Measurements from ENCODE around the gene CEP128.

Gene CEP128

DNA sequence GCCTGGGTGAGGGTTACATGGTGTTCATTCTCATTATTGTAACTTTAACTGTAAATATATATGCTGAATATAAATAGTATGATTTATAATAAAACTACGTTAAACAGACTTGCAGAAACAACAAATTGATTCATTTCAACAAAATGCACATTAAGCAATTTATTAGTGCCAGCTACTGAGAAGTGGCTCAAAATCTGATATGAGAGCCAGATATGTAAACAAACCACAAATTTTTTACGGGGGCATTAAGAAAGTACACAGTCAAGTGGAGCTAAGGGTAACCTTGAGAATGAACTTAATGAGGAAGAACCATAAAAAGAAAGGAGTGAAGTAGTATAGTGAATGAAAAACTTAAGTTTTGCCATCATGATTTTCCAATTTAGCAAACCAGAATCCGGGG lies 40.3 kb downstream of the CEP128 start:
- DNase-seq (ENCODE audit: low read depth): no peak

DNA sequence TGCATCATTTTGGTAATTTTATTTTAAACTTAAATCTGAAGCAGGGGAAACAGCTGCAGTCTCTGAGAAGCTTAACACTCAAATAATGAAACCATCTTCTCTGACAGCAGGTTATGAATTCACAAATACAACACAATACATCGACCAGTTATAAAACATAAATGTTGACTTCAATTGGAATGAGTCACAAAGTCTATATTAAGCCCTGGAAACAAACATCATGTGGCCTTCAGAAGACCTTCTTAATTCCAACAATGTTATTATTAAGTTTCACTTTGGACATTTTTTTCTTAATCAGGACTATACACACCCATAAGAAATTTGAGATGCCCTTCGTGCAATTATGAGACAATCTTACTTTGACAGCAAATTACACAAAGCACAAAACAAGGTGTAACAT lies 68.9 kb downstream of the CEP128 start:
- DNase-seq (ENCODE audit: low read depth): no peak

DNA sequence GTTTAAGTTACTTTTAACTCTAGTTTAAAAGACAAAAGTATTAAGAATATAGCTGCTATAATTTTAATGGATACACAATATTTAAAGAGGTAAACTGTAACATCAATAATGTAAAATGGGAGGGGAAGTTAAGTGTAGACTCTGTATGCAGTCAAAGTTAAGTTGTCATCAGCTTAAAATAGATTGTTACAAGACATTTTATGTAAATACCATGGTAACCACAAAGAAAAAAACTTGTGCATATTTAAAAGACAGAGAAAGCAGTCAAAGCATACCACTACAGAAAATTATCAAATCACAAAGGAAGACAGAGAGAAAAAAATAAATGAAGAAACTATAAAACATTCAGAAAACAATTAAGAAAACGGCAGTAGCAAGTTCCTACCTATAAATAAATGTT lies 73.3 kb downstream of the CEP128 start:
- DNase-seq (ENCODE audit: low read depth): no peak

DNA sequence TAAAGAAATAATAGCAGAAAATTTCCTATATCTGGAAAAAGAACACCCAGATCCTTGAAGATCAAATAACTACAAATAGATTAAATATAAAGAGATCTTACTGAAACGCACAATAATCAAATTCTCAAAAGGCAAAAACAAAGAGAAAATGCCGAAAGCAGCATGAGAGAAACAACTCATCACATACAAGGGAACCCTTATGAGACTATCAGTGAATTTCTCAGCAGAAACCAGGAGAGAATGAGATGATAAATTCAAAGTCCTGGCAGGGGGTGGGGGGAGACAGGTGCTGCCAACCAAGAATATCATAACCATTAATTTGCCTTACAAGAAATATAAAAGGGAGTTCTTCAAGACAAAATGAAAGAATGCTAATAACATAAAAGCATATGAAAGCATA lies 73.7 kb downstream of the CEP128 start:
- no peak for DNase-seq (ENCODE audit: low read depth)

DNA sequence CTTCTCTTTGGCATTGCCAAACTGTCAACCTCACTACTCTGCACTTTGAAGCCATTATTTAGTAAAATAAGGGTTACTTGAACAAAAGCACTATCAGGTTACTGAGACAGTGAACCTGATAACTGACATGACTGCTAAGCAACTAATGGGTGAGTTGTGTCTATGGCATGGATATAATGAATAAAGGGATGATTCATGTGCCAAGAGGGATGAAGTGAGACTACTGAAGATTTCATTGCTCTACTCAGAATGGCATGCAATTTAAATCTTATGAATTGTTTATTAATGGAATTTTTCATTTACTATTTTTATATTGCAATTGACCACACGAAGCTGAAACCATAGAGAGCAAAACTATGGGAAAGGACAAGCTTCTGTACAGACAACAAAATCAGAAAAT lies 74.4 kb downstream of the CEP128 start:
- peak; percentile 15 for DNase-seq (ENCODE audit: low read depth)

DNA sequence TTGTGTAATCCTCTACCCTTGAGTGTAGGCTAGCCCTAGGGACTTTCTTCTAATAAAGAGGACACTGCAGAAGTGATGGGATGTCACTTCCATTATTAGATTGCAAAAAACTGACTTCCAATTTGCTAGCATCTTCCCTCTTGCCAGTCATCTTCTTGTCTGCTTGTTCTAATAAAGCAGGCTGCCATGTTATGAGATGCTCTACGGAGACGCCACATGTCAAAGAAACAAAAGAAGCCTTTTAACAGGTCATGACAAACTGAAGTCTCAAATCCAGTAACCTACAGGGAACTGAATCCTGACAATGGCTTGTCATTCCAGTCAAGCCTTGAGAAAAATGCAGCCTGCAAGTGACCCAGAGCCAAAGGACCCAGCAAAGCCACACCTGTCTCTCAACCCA lies 76.0 kb downstream of the CEP128 start:
- DNase-seq (ENCODE audit: low read depth): no peak

DNA sequence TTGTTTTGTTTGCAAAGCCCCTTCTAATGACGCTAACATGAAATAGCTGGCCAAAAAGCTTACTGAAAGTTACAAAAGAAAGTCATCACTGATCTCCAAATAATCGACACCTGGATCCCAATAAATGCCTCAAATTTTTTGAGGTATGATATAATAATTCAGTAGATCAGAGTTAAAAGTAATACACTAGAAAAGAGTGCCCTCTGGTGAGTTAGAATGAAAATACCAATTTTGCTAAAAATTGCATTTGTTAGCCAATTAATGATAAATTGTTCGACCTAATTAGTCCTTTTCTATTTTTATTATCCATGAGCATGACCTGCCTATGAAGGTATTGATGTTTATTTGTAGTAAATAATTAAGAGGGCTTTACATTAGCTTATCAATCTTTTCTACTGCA lies 78.6 kb downstream of the CEP128 start:
- no peak for DNase-seq (ENCODE audit: low read depth)

DNA sequence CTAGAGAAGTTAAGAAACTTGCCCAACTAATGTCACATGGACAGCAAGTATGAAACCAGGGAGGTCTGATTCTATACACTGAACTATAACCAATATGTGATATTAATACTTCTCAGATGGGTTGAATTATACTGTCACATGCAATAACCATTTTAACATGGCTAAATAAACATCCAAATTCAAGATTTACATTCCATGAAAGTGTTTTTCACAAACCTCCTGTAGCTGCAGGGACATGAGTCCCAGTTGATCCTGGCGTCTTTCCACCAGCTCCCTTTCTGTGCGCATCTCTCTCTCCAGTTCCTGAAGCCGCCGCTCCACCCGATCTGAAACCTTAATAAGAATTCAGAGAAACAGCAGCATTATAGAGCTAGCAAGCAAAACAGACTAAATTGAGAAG lies 79.0 kb downstream of the CEP128 start:
- no peak for DNase-seq (ENCODE audit: low read depth)

DNA sequence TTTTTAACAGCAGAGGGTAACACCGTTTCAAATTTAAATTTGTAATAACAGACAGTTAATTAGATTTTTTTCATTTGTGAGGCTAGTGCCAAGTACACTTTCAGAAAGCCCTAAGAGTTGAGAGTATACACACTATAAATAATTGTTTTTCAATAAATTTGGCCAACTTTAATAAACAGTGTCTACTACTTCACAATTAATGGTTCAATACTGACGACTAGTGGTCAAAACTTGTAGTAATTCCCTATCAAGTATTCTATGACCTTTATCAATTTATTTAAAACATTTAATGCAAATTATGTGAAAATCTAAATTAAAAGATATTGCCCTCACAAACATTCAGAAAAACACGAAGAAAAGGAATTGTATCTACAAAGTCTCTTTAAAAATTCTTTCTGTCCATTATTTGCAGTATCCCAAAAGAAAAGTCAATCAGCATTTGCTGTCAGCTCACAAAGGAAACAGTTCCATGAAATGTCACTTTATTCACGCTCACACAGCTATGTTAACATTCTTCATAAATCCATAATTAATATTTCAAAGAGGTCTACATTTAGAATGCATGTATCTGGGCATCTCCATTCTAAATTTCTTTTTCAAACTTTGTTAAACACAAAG lies 91.2 kb downstream of the CEP128 start:
- DNase-seq (ENCODE audit: low read depth): peak; percentile 20

DNA sequence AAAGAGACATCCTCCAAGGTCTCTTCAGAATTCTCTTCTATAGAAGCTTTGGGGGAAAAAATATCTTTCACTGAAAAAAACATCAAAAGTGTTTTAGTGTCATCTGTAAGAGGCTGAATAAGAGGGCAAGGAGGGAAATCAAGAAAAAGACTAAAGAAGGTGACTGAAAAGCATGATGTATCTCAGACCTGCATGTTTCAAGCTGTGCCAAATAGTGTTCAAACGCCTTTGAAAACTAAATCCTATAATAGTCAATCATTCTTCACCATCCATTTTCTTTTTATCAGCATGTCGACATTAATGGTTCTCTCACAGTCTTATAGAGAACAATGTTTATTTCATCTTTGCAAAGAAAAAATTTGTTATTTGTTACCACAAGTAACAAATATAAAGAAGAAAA lies 94.5 kb downstream of the CEP128 start:
- DNase-seq (ENCODE audit: low read depth): no peak

DNA sequence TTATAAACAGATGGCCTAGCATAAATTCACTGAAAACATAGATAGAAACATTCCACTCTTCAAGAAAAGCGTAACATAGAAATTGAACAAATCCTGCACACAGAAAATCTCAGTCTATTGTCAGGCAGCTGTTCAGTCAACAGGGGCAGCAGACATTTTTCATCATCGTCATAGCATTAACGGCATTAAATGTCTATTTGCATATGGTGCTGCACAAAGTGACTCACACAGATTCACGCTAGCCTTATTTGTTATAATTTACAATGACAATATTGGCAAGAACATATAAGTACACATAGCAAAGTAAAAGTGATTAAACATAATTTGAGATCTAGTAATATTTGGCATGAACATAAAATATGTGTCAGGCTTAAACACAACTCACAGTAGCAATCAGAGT lies 95.7 kb downstream of the CEP128 start:
- no peak for DNase-seq (ENCODE audit: low read depth)

DNA sequence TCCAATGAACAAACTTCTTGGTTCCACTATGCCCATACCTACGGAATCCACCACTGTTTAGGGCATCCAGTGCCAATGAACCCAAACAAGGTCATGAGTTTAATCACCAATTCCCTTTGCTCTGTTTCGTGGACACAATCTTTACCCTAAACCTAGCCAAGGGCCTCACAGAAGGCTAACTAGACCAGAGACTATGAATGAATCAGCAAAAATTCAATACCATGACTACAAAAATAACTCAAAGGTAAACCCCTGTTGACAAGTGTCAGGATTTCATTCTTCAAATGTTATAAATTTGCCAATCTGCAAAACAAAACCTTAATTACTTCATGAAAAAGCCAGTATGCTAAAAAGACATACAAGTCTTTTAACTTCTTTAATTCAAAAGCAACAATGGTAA lies 96.7 kb downstream of the CEP128 start:
- DNase-seq (ENCODE audit: low read depth): no peak

DNA sequence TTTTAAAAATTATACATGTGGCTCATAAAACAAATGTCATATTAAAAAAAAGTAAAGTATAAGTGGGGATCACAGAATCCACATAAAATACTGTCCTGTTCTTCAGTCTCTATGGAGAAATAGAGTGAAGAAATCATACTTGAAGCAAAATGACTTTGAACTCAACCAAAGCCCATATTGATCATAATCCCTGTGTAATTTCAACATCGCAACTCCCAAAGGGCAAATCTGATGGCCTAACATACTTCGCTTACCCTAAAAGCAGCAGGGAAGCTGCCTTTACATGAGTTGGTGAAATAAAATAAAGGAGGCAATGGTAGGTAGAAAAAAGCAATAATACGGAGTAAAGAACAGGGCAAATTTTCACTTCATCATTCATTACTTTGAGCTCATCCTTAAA lies 101.8 kb downstream of the CEP128 start:
- no peak for DNase-seq (ENCODE audit: low read depth)

DNA sequence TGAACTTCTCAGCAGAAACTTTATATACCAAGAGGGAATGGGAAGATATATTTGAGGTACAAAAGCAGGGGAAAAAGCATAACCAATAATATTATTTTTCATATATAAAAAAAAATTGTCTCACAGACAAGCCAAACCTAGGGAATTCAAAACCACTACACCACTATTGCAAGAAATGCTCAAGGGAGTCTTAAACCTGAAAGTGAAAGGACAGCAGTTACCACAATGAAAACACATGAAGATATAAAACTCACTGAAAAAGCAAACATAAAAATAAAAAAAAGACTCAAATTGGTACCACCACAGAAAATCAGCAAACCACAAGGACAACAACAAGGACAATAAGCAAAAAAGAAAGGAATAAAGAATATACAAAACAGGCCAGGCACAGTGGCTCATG lies 131.9 kb downstream of the CEP128 start:
- DNase-seq (ENCODE audit: low read depth): no peak

DNA sequence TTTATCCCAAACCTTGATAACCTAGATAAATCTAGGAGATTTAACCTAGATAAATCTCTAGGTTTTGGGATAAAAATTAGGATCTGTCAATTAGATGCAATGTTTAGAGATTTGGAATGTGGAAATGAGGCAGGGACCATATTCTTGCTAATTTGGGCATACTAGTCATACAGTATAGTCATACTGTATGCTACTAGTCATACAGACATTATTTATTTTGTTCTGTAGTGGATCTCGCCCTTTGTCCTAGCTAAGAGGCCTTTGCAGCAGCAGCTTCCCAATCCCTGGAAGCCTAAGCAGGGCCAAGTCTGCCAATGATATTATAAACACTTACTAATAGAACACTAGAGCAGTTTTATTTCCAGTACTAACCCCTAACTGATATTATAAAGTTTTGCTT lies 136.4 kb downstream of the CEP128 start:
- no peak for DNase-seq (ENCODE audit: low read depth)

DNA sequence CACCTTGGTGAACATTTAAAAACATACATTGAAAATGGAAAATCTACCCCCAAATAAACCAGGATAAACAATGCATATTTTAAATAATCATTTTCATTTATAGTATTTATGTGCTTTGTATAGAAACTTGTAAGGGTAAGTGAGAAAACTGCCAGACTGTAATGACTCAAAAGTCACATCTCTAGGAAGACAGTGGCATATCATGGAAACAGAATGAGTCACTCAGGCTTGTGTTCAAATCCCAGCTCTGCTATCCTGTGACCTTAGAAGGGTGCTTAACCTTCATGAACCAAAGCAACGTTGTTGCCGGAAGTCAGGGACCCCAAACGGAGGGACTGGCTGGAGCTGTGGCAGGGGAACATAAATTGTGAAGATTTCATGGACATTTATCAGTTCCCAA lies 142.7 kb downstream of the CEP128 start:
- DNase-seq (ENCODE audit: low read depth): no peak

DNA sequence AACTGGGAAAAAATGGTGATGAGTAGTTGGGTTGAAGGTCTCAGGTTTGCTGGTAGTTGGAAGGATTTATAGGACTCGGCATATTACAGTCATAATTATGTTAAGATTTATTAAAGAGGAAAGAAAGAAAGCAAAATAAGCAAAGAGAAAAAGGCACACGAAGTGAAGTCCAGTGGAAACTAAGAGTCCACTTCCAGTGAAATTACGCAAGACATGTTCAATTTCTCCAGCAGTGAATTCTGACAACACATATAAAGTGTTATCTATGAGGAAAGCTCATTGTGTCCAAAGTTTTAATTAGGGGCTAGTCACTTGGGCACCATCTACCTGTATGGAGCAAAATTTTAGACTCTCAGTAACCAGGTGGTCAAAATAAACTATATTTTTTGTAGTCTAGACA lies 143.3 kb downstream of the CEP128 start:
- no peak for DNase-seq (ENCODE audit: low read depth)

DNA sequence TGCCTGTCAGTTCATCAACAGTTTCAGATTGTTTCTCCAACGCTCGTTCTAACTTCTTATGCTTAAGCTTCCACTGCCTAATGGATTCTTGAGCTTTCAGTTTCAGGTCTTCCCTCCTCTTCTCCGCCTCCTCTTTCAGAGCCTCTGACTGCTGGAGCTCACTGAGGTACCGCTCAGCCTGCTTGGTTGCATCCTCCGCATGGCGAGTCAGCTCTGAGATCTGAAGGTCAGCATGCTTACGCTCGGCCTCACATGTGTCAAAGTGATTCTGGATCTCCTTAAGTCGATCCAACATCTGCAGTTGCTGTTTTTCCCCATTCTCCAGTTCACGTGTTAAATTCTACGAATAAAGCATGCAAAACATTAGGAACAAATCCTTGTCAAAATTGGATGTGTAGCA lies 148.8 kb downstream of the CEP128 start:
- DNase-seq (ENCODE audit: low read depth): no peak

DNA sequence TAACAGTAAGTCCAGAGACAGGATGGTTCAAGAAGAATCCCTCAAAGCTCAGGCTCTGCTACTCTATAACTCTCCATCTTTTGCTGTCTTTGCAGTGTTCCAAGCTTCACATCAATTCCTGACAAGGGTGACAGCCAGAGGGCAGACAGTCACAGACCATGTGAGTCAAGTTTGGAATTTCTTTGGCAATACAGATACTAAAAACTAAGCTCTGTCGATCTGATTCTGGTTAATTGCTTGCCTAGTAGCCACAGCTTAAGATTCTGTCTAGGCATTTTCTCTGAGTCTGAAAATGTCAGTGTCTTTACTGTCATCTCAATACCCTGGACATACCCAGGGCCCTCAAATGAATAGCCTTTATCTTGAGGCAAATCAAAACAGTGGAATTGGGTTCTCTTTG lies 153.7 kb downstream of the CEP128 start:
- no peak for DNase-seq (ENCODE audit: low read depth)

DNA sequence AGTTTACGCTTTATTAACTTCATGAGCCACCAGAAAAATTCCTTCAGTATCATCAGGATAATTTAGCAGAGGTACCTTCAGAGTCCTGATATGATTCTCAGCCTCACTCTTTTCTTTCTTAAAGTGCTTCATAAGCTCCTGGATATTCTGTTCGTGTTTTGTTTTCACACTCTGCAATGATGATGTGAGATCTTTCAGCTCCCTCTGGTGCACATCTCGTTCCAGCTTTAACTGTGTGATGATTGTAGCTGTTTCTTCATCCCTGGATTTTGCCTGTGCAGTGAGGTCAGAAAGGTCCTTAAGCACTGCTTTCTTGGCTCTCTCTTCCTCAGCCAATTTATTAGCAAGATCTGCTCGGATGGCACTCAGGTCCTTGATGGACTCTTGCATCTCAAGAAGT lies 156.7 kb downstream of the CEP128 start:
- DNase-seq (ENCODE audit: low read depth): no peak

DNA sequence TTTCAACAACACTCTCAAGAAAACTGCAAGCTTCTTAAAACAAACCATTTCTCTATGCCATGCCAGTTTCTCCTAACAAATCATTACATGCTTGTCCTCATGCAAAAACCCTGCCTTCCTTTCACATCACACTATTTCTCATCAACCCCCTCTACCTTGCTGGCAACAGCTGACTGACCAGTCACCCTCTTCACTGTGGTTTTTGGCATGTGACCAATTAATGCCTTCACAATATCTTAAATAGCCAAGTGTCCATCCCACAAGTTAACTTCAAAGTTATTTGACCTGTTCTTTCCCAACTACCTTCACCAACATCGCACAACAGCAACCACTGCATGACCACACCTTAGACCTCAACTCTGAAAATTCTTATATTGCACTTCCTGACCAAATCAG lies 159.6 kb downstream of the CEP128 start:
- DNase-seq (ENCODE audit: low read depth): no peak

DNA sequence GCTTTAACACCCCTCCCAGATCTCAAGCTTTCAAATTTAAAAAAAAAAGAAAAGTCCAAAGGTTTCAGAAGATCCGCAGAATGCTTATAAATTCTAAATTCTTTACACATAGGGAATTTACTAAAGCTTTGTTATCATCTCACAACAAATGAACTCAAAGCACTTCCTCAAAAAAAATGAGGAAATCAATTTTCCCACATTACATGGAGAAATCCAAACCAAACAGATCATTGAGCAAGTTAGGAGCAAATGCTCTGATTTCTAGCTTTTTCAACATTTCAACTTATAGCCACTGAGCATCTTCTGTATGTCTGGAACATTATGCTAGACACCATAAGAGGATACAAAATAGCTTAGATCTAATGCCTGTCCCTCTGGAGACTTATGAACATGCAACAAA lies 161.0 kb downstream of the CEP128 start:
- no peak for DNase-seq (ENCODE audit: low read depth)

DNA sequence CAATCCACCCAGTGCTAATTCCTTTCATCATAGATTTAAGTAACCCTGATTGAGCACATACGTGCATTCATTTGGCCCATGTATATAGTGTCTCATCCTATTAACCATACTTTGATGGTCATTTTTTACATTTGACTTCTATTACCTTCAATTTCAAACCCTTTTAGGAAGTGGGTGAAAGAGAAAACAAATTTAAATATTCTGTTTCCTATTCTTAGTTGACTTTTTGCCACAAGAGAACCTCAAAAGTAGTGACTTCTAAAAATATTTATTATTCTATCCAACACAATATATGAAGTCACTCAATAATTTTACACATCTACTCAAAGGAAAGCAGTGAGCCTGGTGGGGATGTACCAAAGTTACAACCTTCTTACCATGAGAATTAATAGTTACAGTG lies 164.9 kb downstream of the CEP128 start:
- no peak for DNase-seq (ENCODE audit: low read depth)

DNA sequence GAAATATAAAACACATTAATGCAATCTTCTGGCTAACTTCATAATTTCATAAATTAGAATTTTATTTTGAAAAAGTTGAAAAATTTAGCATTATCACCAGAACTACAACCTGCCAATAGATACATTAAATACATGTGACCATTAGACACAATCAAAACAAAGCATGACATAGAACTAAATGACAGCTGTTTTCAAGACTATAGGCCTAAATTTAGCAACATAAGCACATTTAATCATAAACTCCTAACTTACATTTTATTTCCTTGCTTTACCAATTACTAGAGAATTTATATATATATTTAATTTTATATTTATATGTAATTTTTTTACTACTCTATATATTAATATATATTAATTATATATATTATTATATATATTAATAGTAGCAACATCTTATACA lies 165.4 kb downstream of the CEP128 start:
- DNase-seq (ENCODE audit: low read depth): no peak

DNA sequence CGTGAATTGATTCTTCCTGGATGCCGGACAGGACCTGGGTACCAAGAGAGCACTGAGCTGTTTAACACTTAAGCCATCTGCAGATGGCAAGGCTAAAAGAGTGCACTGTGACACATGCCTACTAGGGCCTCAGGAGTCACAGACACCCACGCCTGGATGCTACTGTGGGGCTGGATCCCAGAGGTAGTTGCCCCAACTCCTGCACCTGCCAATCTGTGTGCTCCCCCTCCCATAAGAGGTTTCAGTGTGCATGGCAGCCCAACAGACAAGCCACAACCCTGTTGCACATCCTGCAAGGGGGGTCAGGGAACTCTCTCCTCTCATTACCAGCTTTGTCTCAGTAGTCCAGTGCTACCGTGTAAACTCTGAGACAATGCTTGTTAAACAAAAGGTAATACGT lies 169.0 kb downstream of the CEP128 start:
- DNase-seq (ENCODE audit: low read depth): no peak
